ENCODE data around the gene ZNF69. TPM values are rescaled to one million over a fixed set of nuclear protein-coding genes. Genes with fewer than 3 reads are reported as not detected.

ZNF69 gene
- total and polyA plus RNA-seq, 2 of the 13 experiments (the other 11 are each of a cell fraction or from before 2014, with no cell fraction given): 9.6 to 21.0 TPM

- Histone ChIP-seq H3K4me2 (ENCODE audit: low read depth, low read length) (no peak overlapping the region), H3K9ac (ENCODE audit: insufficient read depth, low read depth, low read length) (no peak overlapping the region), H3K27me3 (ENCODE audit: control insufficient read depth in 1 of 2, insufficient read depth in 2 of 2, low read length in 2 of 2) (no peaks in the 10 kb centered on the region; a peak in 1 of 5 replicates), H3K36me3 (replicated peaks in 1 of 2; ENCODE audit: control insufficient read depth in 1 of 2, insufficient read depth in 2 of 2, low read length in 2 of 2) (no peaks in the 10 kb centered on the region), H3K27ac (ENCODE audit: extremely low read length, insufficient read depth, low read length) (no peak overlapping the region), H4K20me1 (ENCODE audit: insufficient read depth, low read length) (no peaks in the 10 kb centered on the region), H2AFZ (ENCODE audit: low read length) (no peak overlapping the region), H3K4me3 (replicated peaks in 1 of 3; ENCODE audit: insufficient read depth in 1 of 3, low read depth in 2 of 3, low read length in 3 of 3) (no peak overlapping the region), H3K79me2 (ENCODE audit: insufficient read depth, low read length) (peaks cover 5% of the 10 kb centered on the region), H3K9me3 (ENCODE audit: low read length) (no peaks in the 10 kb centered on the region), H3K4me1 (ENCODE audit: insufficient read depth, low read length) (peaks cover 40% of the 10 kb centered on the region)
- intact Hi-C loops (cut with micrococcal nuclease; ENCODE audit: unreplicated experiment) (loop anchor here (5.0 kb wide), 1 partner anchor 35 kb away; the partner anchor contains the start of gene ZNF69), in situ Hi-C loops (cut with HindIII; ENCODE audit: extremely low pct_ligation_motif_present, low pct_unique_long_range_greater_than_20kb) (no loop called here)
- TF ChIP-seq CREBL2 (CRISPR knock-in tag; IDR thresholded peaks at IDR 0.05; ENCODE audit: borderline replicate concordance) (no peak), ZNF451 (CRISPR knock-in tag; IDR thresholded peaks at IDR 0.05) (no peak), CEBPZ (IDR thresholded peaks at IDR 0.05; ENCODE audit: low read length) (no peak), ZNF652 (CRISPR knock-in tag; IDR thresholded peaks at IDR 0.05; ENCODE audit: borderline replicate concordance, low read depth) (peak; percentile 89), ZBTB39 (CRISPR knock-in tag; IDR thresholded peaks at IDR 0.05) (no peak), ZNF362 (CRISPR knock-in tag; IDR thresholded peaks at IDR 0.05; ENCODE audit: borderline replicate concordance) (peak; percentile 40; the same call in 1 of the 2 replicates), DR1 (CRISPR knock-in tag; IDR thresholded peaks at IDR 0.05) (no peak), TFDP2 (CRISPR knock-in tag; IDR thresholded peaks at IDR 0.05) (no peak)
- FAIRE-seq (no peak), DNase-seq (ENCODE audit: low spot score) (no peak), ATAC-seq (no peak)
- POLR2A ChIA-PET: interaction anchor here (0.9 kb wide), 1 partner anchor 34 kb away, joined by 3 read pairs; the partner anchor contains the start of gene ZNF69
- CTCF ChIA-PET (ENCODE audit: low intra/inter-chr PET ratio, low total read pairs): no interaction called here
- no TSS peak for BruUV-seq (replicated peaks)
- WGBS (ENCODE audit: low lambda C conversion rate): 32% methylated on average over 6 of the region's 6 CpGs
Measured at GRCh38 chr19:11921852-11922495, 34.4 kb downstream of the ZNF69 start.
